Smooth muscle cell (in vitro differentiated cells): ENCODE data around the gene DRD3. TPM values are rescaled to one million over a fixed set of nuclear protein-coding genes. Genes with fewer than 3 reads are reported as not detected.

Experiments
- DNase-seq: peaks from one replicate; lab custom pipeline; 2025; ENCODE audit not compliant: unreplicated experiment; lab: John Stamatoyannopoulos, UW
- H2AFZ ChIP-seq: fragments of 200-600 bp; sonication (generic); 2 replicates; pipeline ENCODE4 v1.6.0; 2016; ENCODE audit warnings: antibody characterized with exemption, low read depth, mild to moderate bottlenecking
- H3F3A ChIP-seq: fragments of 200-600 bp; sonication (generic); 2 replicates; pipeline ENCODE4 v1.6.0; 2017; ENCODE audit warnings: antibody characterized with exemption, low read depth
- H3K27ac ChIP-seq: fragments of 200-600 bp; sonication (generic); 2 replicates; pipeline ENCODE4 v1.5.1; 2016; ENCODE audit warnings: low read depth, mild to moderate bottlenecking
- H3K27me3 ChIP-seq: fragments of 200-600 bp; sonication (generic); 2 replicates; pipeline ENCODE4 v1.6.1; 2016; ENCODE audit warnings: low read depth, mild to moderate bottlenecking
- H3K36me3 ChIP-seq: fragments of 200-600 bp; sonication (generic); 2 replicates; pipeline ENCODE4 v1.5.1; 2016; ENCODE audit warnings: low read depth
- H3K4me1 ChIP-seq: fragments of 200-600 bp; sonication (generic); 2 replicates; pipeline ENCODE4 v1.5.1; 2016; ENCODE audit warnings: low read depth
- H3K4me2 ChIP-seq: fragments of 200-600 bp; sonication (generic); 2 replicates; pipeline ENCODE4 v1.6.0; 2016; ENCODE audit warnings: mild to moderate bottlenecking
- H3K4me3 ChIP-seq: fragments of 200-600 bp; sonication (generic); 2 replicates; pipeline ENCODE4 v1.5.1; 2016; ENCODE audit warnings: mild to moderate bottlenecking
- H3K79me2 ChIP-seq: fragments of 200-600 bp; sonication (generic); 2 replicates; pipeline ENCODE4 v1.6.0; 2016; ENCODE audit warnings: low read depth, mild to moderate bottlenecking
- H3K9ac ChIP-seq: fragments of 200-600 bp; sonication (generic); 2 replicates; pipeline ENCODE4 v1.6.0; 2016; ENCODE audit warnings: low read depth
- H3K9me3 ChIP-seq: fragments of 200-600 bp; sonication (generic); replicated peaks from 2 replicates; pipeline ENCODE4 v1.5.1; 2016; ENCODE audit warnings: low read depth
- H4K20me1 ChIP-seq: fragments of 200-600 bp; sonication (generic); 2 replicates; pipeline ENCODE4 v1.6.0; 2016; ENCODE audit warnings: low read depth
- CTCF ChIP-seq: fragments of 200-600 bp; sonication (generic); IDR thresholded peaks from 2 replicates; pipeline ENCODE4 v1.5.1; 2017; ENCODE audit warnings: borderline replicate concordance, mild to moderate bottlenecking, antibody characterized with exemption; ENCODE audit not compliant: insufficient read depth, poor library complexity, severe bottlenecking
- WGBS: methylation state at CpG from one replicate; pipeline ENCODE4 v1.1.7; 2016; ENCODE audit warnings: low lambda C conversion rate; 5-methylcytosine and 5-hydroxymethylcytosine counted together
- polyA plus RNA-seq: library from polyadenylated mRNA; unstranded; fragments of >200 nt; fragmentation: Nextera tagmentation; extraction: Ambion mirVana; gene quantifications from 2 replicates; pipeline ENCODE4 v1.2.1, GENCODE V29; 2016
- total RNA-seq: library from RNA; depleted of rRNA; stranded (reverse); fragments of >200 nt; gene quantifications from 2 replicates; pipeline ENCODE4 v1.2.3, GENCODE V29; 2014

Gene DRD3
- total and polyA plus RNA-seq, 2 experiments from 2014 or later, result not detected

- H3F3A ChIP-seq, result no peaks in the 10 kb centered on the region
- H3K4me1 ChIP-seq, result no peaks in the 10 kb centered on the region
- H3K9ac ChIP-seq, result no peak overlapping the region
- H2AFZ ChIP-seq, result no peak overlapping the region
- H3K36me3 ChIP-seq, result no peaks in the 10 kb centered on the region
- WGBS, result 73% methylated on average over 6 of the region's 6 CpGs
- no peaks in the 10 kb centered on the region for H3K79me2 ChIP-seq
- H3K27me3 ChIP-seq, result no peaks in the 10 kb centered on the region
- H3K4me3 ChIP-seq, result no peak overlapping the region
- no peak overlapping the region for H3K27ac ChIP-seq
- H3K4me2 ChIP-seq, result peak overlapping the region; percentile 76
- no peaks in the 10 kb centered on the region for H3K9me3 ChIP-seq
- no peaks in the 10 kb centered on the region for H4K20me1 ChIP-seq
- no peak for DNase-seq
- TF ChIP-seq CTCF, result no peak
Observed at GRCh38 chr3:114214542-114215341, 35.9 kb upstream of the DRD3 start.

- H3K79me2 ChIP-seq, result no peaks in the 10 kb centered on the region
- no peaks in the 10 kb centered on the region for H4K20me1 ChIP-seq
- TF ChIP-seq CTCF, result no peak
- no peaks in the 10 kb centered on the region for H3F3A ChIP-seq
- H3K4me3 ChIP-seq, result peak overlapping the region; percentile 31
- peak overlapping the region; percentile 57 for H2AFZ ChIP-seq
- H3K9me3 ChIP-seq, result no peaks in the 10 kb centered on the region
- no peaks in the 10 kb centered on the region for H3K27me3 ChIP-seq
- no peak overlapping the region for H3K27ac ChIP-seq
- H3K4me2 ChIP-seq, result peak overlapping the region; percentile 76
- no peaks in the 10 kb centered on the region for H3K4me1 ChIP-seq
- H3K36me3 ChIP-seq, result no peaks in the 10 kb centered on the region
- WGBS, result 30% methylated on average over 19 of the region's 19 CpGs
- no peak for DNase-seq
- H3K9ac ChIP-seq, result no peak overlapping the region
Observed at GRCh38 chr3:114213627-114214541, 35.0 kb upstream of the DRD3 start.

GRCh38 chr3:114213292-114213626 lies 34.4 kb upstream of the DRD3 start:
- no peak for DNase-seq
- no peak overlapping the region for H3K4me2 ChIP-seq

More at GRCh38 chr3:114213292-114213626, 34.4 kb upstream of the DRD3 start:
- no peak overlapping the region for H3K27ac ChIP-seq
- H3K79me2 ChIP-seq, result no peaks in the 10 kb centered on the region
- H3K36me3 ChIP-seq, result no peaks in the 10 kb centered on the region
- H3F3A ChIP-seq, result no peaks in the 10 kb centered on the region
- H3K4me3 ChIP-seq, result no peak overlapping the region
- no peak for TF ChIP-seq CTCF
- WGBS, result 74% methylated on average over 4 of the region's 4 CpGs
- no peaks in the 10 kb centered on the region for H3K27me3 ChIP-seq
- no peaks in the 10 kb centered on the region for H3K9me3 ChIP-seq
- H3K4me1 ChIP-seq, result no peaks in the 10 kb centered on the region
- H2AFZ ChIP-seq, result no peak overlapping the region
- no peaks in the 10 kb centered on the region for H4K20me1 ChIP-seq
- no peak overlapping the region for H3K9ac ChIP-seq
